ENCODE results near the gene PRODH2.

GRCh38 chr19:35792312-35792711 is 20.3 kb downstream of the PRODH2 start:
- no peak for TF ChIP-seq POLR2A (IDR thresholded peaks at IDR 0.05)
- TF ChIP-seq CTCF (IDR thresholded peaks at IDR 0.05 in 4 of 5, conservative IDR thresholded peaks at IDR 0.05 in 1 of 5), result no peak
